H1 (cell line): ENCODE data around the gene TBKBP1. TPM values are rescaled to one million over a fixed set of nuclear protein-coding genes. Genes with fewer than 3 reads are reported as not detected.

Experiments
- EP300 ChIP-seq, 2 experiments: IDR thresholded peaks; 1 replicate in 1 of 2; 2 replicates in 1 of 2; pipeline ENCODE4 v1.6.1; 2011 to 2012; ENCODE audit warnings: low read depth in 2 of 2, low read length in 2 of 2, mild to moderate bottlenecking in 2 of 2, borderline replicate concordance in 1 of 2, inconsistent platforms in 1 of 2, moderate library complexity in 1 of 2
- EZH2 ChIP-seq: fragments of 200-600 bp; sonication (generic); IDR thresholded peaks from 2 replicates; pipeline ENCODE4 v1.7.1; 2012; ENCODE audit warnings: low read depth, mild to moderate bottlenecking, moderate library complexity, low read length, inconsistent platforms; ENCODE audit not compliant: severe bottlenecking
- RAD21 ChIP-seq, 2 experiments: IDR thresholded peaks in 1 of 2; conservative IDR thresholded peaks in 1 of 2; 2 replicates each; pipeline ENCODE4 v1.6.1; 2011; ENCODE audit warnings: low read depth in 2 of 2, low read length in 2 of 2, improper control_type of control experiment in 1 of 2, inconsistent platforms in 1 of 2, mild to moderate bottlenecking in 1 of 2, moderate library complexity in 1 of 2
- ZNF274 ChIP-seq: IDR thresholded peaks from 2 replicates; pipeline ENCODE4 v1.7.0; 2012; ENCODE audit warnings: low read length, borderline replicate concordance; ENCODE audit errors: extremely low read depth
- polyA plus RNA-seq, 7 experiments: library from polyadenylated mRNA; depleted of rRNA in 3 of 7; stranded (reverse) in 5 of 7; unstranded in 2 of 7; fragments of >200 nt in 5 of 7; fragments of 200-250 nt in 2 of 7; gene quantifications; 1 replicate in 5 of 7; 2 replicates in 1 of 7; 4 replicates in 1 of 7; pipeline versions ENCODE4 v1.2.1 to v1.2.3, GENCODE V29; 2011 to 2013; ENCODE audit warnings: missing spikeins in 2 of 7, mixed read lengths in 2 of 7
- total RNA-seq: library from RNA; stranded (reverse); fragmentation: NEBNext Ultra II Directional; extraction: Animal tissue kit (Norgen Biotek cat#: 25700); gene quantifications from 2 replicates; pipeline ENCODE4 v1.2.1, GENCODE V29; 2021

TBKBP1 gene
- total and polyA plus RNA-seq, 2 of the 8 experiments (the other 6 are each of a cell fraction or from before 2014, with no cell fraction given): 6.3 to 15.1 TPM

DNA sequence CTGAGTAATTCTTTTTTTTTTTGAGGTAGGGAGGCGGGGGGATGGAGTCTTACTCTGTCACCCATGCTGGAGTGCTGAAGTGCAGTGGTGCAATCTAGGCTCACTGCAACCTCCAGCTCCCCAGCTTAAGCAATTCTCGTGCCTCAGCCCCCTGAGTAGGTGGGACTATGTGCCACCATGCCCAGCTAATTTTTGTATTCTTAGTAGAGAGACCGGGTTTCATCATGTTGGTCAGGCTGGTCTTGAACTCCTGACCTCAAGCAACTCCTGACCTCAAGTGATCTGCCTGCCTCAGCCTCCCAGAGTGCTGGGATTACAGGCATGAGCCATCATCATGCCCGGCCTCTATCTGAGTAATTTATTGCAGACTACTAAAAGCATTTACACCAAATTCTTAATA is 24.9 kb upstream of the TBKBP1 start (continued):
- TF ChIP-seq ZNF274: no peak
- no peak for TF ChIP-seq EP300 (IDR thresholded peaks at IDR 0.05; ENCODE audit: borderline replicate concordance in 1 of 2, low read depth in 2 of 2, low read length in 2 of 2)
- no peak for TF ChIP-seq EZH2
- no peak for TF ChIP-seq RAD21 (IDR thresholded peaks at IDR 0.05 in 1 of 2, conservative IDR thresholded peaks at IDR 0.05 in 1 of 2; ENCODE audit: low read depth in 2 of 2, low read length in 2 of 2)
